ENCODE results near the gene MACF1.

- no peak for TF ChIP-seq FOXA1 (IDR thresholded peaks at IDR 0.05)
- no peak for TF ChIP-seq ELF4 (IDR thresholded peaks at IDR 0.05)
- no peak for TF ChIP-seq TARDBP (IDR thresholded peaks at IDR 0.05)
- TF ChIP-seq SUZ12 (IDR thresholded peaks at IDR 0.05): no peak
- no peak for TF ChIP-seq SP1 (IDR thresholded peaks at IDR 0.05)
- no peak for TF ChIP-seq LEF1 (IDR thresholded peaks at IDR 0.05; ENCODE audit: borderline replicate concordance)
- TF ChIP-seq FOXK2 (IDR thresholded peaks at IDR 0.05): no peak
- no peak for TF ChIP-seq ZNF384 (IDR thresholded peaks at IDR 0.05)
- TF ChIP-seq NFRKB (IDR thresholded peaks at IDR 0.05): no peak
- TF ChIP-seq L3MBTL2 (conservative IDR thresholded peaks at IDR 0.05): no peak
These were observed 325.5 kb downstream of the MACF1 start for GRCh38 chr1:39529901-39530535.

Data from HEK293T (cell line).